ENCODE results near the gene RAB41.
"Not testable (repeated sequence)": the region's sequence is repeated elsewhere in the genome, so short reads cannot be mapped to it uniquely, and the experiment has no call there.

The RAB41 gene

GRCh38 chrX:70281951-70282350 lies at the start of gene RAB41:
TSS of gene RAB41 (plus strand) at chrX:70282172. CDS start at chrX:70282218, 46 bp downstream.
- no peak for DNase-seq (ENCODE audit: low read depth)

- DNase-seq (ENCODE audit: low read depth) = no peak
These were observed 47.6 kb upstream of the RAB41 start, which contains the start of gene AWAT1 for GRCh38 chrX:70234355-70234754. TSS of gene AWAT1 (plus strand) at chrX:70234655. CDS start at chrX:70234696, 41 bp downstream.

GRCh38 chrX:70240751-70241150 lies 41.2 kb upstream of the RAB41 start:
- no peak for DNase-seq (ENCODE audit: low read depth)

DNA sequence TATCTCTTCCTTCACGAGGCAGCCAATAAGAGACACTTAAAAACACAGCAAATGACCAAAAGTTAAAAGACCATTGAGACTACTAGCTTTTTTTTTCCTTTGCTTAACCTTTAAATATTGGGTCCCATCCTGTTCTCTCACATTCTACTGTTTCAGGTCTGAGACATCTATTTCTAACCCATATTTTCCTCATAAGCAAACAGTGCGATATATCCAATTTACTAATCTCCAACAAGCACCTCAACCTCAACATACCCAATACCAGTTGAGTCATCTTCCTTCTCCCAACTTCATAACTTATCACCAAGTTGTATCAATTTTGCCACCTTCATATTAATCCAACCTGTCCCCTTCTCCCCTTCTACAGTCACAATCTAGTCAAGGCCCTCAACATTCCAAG lies 40.5 kb upstream of the RAB41 start:
- DNase-seq (ENCODE audit: low read depth) = no peak

- DNase-seq (ENCODE audit: low read depth) = not testable (repeated sequence)
These were observed 38.4 kb upstream of the RAB41 start for GRCh38 chrX:70243601-70244000.

DNA sequence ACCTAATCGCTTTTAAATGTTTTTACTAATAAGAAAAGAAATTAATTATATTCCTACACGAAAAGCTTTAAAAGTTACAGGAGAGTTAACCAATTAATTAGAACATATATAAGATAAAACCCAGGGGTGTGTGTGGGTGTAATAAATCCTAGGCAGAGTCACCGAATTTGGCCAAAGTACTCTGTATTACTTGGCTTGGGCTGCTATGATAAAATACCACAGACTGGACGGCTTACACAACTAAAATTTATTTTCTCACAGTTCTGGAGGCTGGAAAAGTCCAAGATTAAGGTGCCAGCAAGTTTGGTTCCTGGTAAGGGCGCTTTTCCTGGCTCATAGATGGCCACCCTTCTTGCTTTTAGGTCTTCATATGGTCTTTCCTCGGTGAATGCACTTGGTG lies 37.1 kb upstream of the RAB41 start:
- DNase-seq (ENCODE audit: low read depth) = no peak

GRCh38 chrX:70247252-70247651 lies 34.7 kb upstream of the RAB41 start:
- no peak for DNase-seq (ENCODE audit: low read depth)

- no peak for DNase-seq (ENCODE audit: low read depth)
These were observed 29.5 kb upstream of the RAB41 start for GRCh38 chrX:70252491-70252890.

DNA sequence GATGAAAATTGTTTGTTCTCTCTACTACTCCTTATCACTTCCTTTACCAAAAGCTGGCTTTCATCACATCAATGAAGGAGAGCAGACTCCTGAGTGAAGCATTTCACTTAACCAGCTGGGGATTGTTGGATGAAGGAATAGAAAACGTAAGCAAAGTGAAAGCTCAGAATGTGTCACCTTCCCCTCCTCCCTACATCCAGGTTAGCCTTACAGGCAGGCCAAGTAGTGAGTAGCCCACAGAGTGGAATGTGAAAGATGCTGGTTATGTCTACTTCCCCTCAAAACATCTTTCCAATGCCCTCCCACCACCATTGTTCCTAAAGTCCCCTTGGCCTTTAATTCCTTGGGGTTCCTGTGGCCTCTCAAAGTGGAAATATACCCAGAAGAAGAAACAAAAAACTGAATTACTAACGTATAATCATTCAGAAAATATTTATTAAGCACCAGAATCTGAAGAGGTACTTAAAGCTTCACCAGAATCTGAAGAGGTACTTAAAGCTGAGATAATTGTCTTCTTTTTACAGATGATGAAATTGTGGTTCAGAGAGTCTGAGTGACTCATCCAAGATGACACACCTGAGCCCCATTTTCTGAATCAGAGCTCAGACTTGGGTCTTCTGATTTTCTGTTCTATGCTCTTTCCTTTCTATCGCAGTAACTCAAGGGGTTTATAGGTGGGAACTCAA lies 28.5 kb upstream of the RAB41 start:
- no peak for DNase-seq (ENCODE audit: low read depth)

DNA sequence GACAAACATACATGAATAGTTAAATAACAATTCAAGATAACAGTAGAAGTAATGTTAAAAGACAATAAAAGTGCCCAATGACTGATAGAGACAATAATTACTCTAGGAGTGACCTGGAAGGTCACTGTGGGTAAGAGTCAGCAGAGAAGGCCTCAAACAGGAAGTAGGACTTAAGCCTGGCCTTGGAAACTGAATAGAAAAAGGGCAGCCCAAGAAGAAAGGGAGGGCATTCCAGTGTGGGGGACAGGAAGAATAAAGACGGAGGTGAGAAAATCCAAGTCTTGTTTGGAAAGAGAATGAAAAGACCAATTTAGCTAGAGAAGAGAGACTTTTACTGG lies 27.9 kb upstream of the RAB41 start:
- DNase-seq (ENCODE audit: low read depth) = no peak

GRCh38 chrX:70254909-70255308 lies 27.1 kb upstream of the RAB41 start:
- DNase-seq (ENCODE audit: low read depth) = no peak

DNA sequence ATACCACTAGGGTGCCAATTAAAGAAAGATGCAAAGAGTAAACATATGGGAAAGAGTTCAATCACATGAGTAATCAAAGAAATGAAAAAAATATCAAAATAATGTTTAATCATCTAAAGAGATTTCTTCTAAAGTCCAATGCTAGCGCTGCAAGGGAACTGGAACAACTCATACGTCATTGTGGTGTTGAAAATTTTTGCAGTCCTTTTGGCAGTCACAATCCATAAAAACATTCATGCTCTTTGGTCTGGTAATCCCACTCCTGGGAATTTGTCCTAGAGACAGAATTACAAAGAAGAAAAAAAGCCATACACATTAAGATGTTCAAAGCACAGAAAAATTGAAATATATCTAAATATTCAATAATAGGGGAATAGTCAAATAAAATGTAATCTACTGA lies 26.5 kb upstream of the RAB41 start:
- no peak for DNase-seq (ENCODE audit: low read depth)

- DNase-seq (ENCODE audit: low read depth) = no peak
These were observed 24.3 kb upstream of the RAB41 start for GRCh38 chrX:70257423-70258288.

DNA sequence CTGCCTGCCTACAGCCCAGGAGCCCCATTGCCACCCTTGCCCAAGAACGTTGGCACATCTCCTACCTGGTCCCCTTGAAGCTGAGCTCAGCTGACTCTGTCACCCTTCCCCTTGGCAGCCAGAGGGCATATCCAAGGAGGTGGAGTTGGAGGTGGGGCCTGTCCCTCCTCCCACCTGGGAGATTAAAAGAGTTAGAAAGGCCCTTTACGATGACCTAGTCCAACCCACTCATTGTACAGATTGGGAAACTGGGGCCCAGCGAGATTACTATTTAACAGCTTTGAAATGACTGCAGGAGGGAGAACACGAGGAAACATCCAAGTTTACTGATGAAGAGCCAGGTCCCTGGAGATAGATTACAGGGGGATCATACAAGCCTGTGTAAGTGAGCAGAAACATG lies 21.9 kb upstream of the RAB41 start, which contains the start of gene P2RY4:
Gene P2RY4, minus strand, starts transcription at position 101 of the 400 bp plus-strand sequence. CDS start 580 bp downstream, outside the sequence.
- DNase-seq (ENCODE audit: low read depth) = no peak

- no peak for DNase-seq (ENCODE audit: low read depth)
These were observed 18.9 kb upstream of the RAB41 start for GRCh38 chrX:70262952-70263567.

GRCh38 chrX:70264784-70265183 lies 17.2 kb upstream of the RAB41 start:
- no peak for DNase-seq (ENCODE audit: low read depth)

DNA sequence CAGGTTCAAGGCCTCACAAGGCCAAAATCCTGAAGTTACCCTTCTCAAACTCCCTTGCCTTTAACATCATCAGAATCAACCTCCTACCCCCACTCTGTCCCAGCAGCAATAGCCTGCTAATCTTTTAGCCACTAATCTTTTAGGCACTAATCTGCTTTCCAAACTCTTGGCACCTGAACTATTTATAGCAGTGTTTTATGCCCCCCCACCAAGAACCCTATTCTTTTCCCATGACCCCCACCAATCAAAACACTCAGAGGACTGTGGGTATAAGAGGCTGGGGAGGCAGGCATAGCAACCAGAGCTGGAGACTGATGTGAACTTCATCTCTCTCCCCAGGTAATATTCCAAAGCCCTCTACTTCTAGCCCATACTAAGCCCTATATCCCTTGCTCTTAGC lies 13.9 kb upstream of the RAB41 start, which contains the start of gene ARR3:
Gene ARR3, plus strand, starts transcription at position 301 of the 400 bp plus-strand sequence. CDS start 1,052 bp downstream, outside the sequence.
- DNase-seq (ENCODE audit: low read depth) = no peak

- DNase-seq (ENCODE audit: low read depth) = not testable (repeated sequence)
These were observed 7.9 kb upstream of the RAB41 start for GRCh38 chrX:70274029-70274428.

DNA sequence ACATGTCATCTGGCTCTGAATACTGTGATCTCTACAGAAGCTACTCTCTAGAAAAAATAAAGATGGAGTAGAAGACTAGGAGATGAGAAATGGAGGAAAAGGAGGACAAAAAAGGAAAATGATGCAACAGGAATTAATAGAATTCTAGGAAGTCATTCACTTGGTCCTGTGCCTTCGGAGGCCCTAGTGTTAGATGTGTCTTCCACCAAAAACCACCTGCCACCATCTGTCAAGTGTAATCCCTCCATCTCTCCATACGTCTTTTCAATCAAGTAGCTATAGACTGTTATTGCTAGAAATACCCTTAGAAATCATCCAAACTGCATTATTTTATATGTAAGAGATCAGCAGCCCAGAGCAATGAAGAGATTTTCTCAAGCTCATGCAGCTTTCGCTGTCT lies 2.9 kb upstream of the RAB41 start:
- no peak for DNase-seq (ENCODE audit: low read depth)

DNA sequence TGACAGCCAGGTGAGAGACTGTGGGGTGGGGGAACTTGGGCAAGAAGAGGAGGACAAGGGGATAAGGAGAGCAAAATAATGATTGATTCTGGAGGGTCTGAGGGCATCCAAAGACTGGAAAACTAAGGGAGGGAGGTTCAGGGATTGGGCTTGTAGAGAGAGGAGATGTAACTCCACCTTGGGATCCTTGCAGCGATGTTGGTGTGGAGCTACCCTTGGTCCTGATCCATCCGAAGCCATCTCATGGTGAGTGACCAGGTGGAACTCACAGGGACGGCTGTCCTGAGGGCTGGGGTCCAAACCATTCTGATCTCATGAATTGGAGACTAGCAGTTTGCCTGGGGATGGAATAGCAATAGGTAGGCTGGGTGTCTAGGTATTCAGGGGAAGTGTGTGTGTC lies 1.4 kb upstream of the RAB41 start:
- no peak for DNase-seq (ENCODE audit: low read depth)

GRCh38 chrX:70289168-70289792 lies 7.3 kb downstream of the RAB41 start:
- DNase-seq (ENCODE audit: low read depth) = no peak
